Frontal cortex (tissue), 4 donors: ENCODE measurements around the gene STAT6. TPM values are rescaled to one million over a fixed set of nuclear protein-coding genes. Genes with fewer than 3 reads are reported as not detected.

ENCODE experiments used
- DNase-seq, 2 donors: peaks; one replicate each; pipeline ENCODE4 v3.0.0; 2012; ENCODE audit warnings: low spot score in 2 of 2
- FAIRE-seq: peaks from 2 replicates; lab custom pipeline; 2012; peaks lifted over from hg19 to GRCh38; lab: Jason Lieb, UNC
- total RNA-seq: library from RNA; depleted of rRNA; stranded (reverse); fragments of >200 nt; gene quantifications from one replicate; pipeline ENCODE4 v1.2.3, GENCODE V29; 2014
- donor health status: control.
- donor health status: control.
- donor health status: control.

The STAT6 gene
- total RNA-seq, 1 donor from 2014 or later, result 2.4 TPM

- FAIRE-seq (no peak), DNase-seq (no peak)
Observed at GRCh38 chr12:57146961-57147944, 36.1 kb upstream of the STAT6 start, which contains the start of gene LRP1-AS. LRP1-AS (minus strand) TSS chr12:57147619.

DNA sequence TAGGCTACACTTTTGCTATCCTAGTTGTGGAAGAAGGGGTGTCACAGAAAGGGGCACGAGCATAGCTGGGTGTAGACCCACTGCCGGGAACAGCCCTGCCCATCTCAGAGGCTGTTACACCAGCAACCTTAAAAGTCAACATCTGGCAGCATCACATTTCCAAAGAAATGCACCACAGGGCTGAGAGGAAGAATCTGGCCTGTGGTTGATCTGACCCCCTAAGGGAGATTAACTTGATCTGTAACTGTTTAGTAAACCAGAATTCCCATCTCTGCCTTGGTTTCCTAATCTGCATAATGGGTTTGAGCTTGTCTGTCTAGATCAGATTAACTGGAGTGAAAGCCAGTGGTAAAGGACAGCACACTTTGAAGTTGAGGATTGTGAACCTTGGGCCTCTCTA, 34.9 kb upstream of the STAT6 start:
- FAIRE-seq (no peak), DNase-seq (no peak)

GRCh38 chr12:57145460-57146059, 34.4 kb upstream of the STAT6 start:
- no peak for FAIRE-seq
- DNase-seq, result no peak

GRCh38 chr12:57143454-57143853, 32.3 kb upstream of the STAT6 start:
- FAIRE-seq (no peak), DNase-seq (no peak)

DNA sequence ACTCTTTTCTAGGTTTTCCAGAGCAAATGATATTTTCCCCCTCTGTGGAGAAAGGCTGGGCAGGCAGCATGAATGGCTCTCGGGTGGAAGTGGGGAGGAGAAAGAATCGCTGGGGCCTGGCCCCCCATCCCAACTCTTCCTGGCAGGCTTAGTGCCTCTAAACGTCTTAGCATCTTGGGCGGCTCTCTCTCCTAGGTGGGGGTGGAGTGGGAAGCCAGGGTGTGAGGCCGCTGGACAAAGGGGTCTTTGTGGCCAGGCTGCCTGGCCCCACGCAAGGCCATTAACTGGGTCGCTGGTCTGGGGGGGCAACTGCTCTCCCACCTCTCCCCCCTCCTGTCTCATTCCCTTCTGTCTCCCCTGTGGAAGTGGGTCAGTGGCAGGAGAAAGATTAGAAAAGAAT, 31.6 kb upstream of the STAT6 start:
- FAIRE-seq, result no peak
- no peak for DNase-seq

GRCh38 chr12:57142121-57142520, 31.0 kb upstream of the STAT6 start:
- FAIRE-seq (no peak), DNase-seq (no peak)

GRCh38 chr12:57141249-57141648, 30.1 kb upstream of the STAT6 start:
- FAIRE-seq (no peak), DNase-seq (no peak)

- FAIRE-seq, result no peak
- no peak for DNase-seq
Observed at GRCh38 chr12:57139796-57140649, 28.9 kb upstream of the STAT6 start.

DNA sequence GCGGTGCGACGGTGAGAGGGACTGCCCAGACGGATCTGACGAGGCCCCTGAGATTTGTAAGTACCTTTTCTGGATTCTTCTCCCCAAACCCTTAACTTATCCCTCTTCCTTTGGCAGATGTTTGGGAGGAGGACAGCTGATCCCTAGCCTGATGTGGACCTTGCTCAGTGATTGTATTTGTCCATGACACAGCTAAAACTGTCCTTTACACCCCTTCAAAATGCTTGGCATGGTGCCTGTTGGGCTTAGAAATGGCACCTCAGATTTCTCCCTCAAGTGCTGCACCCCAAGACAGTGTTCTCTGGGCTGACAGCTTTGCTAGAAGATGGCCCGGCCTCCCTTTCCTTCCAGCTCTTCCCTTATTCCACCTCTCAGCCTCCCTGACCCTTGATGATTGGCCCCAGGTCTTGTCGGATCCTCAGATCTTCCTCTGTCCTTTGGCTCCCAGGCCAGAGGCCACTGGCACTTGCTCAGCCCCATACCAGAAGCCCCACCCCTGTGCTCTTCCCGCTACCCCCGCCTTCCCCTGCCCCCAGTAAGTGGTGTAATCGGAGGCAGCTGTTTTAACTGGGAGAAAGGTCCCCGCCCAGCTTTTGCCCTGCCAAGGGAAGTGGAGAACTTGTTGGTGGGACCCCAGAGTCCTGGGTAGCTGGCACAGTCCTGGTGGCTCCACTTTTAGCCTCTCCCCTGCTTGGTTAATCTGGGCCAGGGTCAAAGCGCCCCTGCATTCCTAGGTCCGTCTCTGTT, 27.5 kb upstream of the STAT6 start:
- FAIRE-seq (no peak), DNase-seq (no peak)

DNA sequence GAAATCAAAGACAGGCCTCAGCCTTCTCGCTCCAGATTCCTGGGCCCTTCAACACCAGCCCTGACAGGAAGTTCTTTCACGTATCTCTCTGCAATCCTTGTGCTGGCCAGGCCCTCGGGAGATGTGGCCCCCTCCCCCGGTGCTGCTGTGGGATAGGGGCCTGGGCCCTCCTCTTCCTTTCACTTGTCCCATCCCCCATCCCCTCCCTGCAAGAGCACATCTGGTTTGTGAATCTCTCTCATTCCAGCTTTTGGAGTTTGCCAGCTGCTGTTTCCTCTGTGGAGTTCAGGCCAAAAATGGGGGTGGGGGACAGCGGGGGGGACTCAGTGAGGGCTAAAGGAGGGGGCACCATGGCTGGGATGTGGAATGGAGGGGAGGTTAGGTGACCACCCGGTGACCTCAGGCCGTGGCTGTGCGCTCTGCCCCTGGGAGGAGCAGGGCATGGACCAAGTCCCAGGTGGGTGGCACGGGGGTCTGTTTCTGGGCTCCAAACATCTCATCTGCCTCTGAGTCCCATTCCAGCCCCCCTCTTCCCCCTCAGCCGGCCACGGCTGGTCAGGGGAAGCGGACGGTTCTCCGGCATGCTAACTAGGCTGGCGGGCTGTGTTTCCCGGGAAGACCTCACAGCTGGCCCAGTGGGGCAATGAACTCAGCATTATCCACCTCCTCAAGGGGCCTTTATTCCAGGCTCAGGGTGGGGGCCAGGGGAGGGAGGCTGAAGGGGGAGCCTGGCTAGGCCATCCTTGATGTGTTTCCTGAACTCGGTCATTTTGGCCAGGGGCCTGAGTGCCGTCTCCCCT, 24.6 kb upstream of the STAT6 start:
- DNase-seq, result peak in 1 of 2 donors; percentile 65
- no peak for FAIRE-seq

DNA sequence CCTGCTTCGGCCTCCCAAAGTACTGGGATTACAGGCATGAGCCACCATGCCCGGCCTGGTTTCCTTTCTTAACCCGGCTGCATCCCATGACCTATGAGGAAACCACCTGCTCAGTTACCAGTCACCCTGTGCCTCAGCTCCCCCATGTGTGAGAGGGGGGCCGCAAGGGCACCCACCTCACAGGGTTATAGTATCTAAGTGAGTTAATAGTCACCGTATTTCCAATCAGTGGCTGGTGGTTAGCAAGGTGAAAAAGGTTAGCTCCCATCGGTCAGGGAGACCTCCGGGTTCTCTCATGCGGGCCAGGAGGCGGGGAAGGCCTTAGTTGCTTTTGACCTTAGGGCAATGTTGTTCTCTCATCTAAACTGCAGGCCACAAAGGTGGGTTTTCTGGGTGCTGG, 23.8 kb upstream of the STAT6 start:
- FAIRE-seq (no peak), DNase-seq (peak in 1 of 2 donors; percentile 7)

GRCh38 chr12:57133916-57134315, 22.8 kb upstream of the STAT6 start:
- DNase-seq (peak in 1 of 2 donors; percentile 41), FAIRE-seq (no peak)

DNA sequence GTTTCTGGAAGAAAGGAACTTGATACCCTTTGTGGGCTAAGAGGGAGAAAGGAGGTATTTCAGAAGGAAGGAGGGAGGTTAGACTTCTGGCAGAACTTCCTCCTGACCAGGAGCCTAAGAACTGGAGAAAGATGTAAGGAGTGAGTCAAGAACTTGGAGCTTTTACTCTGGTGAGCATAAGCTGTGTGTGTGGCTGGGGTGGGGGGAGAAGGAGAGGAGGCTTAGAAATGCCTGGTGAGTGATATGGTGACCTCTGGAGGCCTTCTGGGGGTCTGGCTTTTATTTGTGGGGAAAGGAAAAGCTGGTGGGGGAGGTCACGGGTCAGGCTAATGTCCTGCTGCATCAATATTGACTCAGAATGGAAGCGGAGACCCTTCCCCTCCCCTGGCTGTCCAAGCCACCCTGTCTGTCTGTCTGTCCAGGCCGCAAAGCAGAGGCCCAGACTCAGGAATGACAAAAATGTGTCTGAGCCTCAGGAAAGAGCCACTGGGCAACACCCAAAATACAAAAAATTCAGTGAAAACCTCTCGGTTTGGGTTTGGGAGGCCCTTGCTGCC, 21.9 kb upstream of the STAT6 start:
- DNase-seq, result peak in 1 of 2 donors; percentile 8
- no peak for FAIRE-seq

DNA sequence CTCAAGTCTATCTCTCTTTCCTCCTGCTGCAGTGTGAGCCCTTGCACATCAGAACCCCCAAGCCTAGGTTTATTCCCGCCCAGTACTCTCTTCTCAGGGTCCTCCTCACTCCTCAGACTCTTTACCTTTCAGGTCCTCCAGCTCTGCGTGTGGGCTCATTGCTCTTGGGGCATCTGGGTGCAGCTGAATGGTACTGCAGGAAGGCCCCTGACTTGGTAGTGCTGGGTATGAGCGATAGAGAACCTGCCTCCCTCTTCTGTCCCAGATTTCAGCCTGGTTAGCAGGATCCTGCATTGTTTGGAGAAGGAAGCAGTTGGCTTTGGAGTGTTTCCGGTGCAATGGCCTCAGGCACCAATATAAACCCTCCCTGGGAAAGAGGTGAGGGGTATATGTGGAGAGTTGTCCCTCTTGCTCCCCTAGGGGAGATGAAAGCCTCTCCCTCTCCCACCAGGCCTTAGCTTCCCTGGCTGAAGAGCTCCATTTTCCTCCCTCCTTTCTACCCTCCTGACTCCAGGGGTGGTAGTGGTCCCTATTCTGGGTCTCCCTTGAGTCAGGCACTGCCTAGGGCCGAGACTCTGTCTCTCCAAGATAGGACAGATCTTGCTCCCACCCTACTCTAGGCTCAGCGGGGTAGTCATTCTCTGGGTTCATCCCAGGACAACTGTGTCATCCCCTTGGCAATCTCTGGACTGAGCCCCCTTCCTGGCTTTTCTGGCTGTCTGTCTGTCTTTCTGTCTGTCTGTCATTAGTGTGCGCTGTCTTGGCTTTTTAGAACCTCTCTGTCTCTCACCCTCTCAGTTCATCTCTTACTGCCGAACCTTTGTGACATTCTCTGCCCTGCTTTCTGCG, 21.0 kb upstream of the STAT6 start:
- no peak for FAIRE-seq
- peak in 1 of 2 donors; percentile 31 for DNase-seq

- no peak for FAIRE-seq
- DNase-seq, result peak in 1 of 2 donors; percentile 4
Observed at GRCh38 chr12:57130941-57131340, 19.8 kb upstream of the STAT6 start.

DNA sequence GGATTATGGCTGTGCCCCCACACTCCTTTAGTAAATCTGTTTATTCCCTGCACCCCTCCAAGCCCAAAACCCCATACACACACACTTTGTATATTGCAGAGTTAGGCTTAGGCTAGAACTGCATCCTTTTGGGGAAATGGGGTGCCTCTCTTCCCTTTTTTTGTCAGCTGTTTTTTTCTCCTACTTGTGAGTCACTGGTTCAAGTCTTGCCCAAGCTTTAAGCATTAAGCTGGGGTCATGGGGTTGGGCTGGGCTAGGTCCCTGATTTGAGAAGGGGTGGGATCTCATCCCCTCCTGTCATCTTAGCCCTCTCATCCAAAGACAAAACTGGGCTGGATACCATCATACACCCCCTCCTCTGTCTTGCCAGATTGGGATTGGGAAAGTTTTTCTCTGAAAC, 18.7 kb upstream of the STAT6 start:
- DNase-seq (no peak), FAIRE-seq (no peak)

GRCh38 chr12:57129321-57129842, 18.2 kb upstream of the STAT6 start:
- DNase-seq (no peak), FAIRE-seq (no peak)
